ENCODE results near the gene DNAI1. TPM values are rescaled to one million over a fixed set of nuclear protein-coding genes. Genes with fewer than 3 reads are reported as not detected.

Gene DNAI1
- total RNA-seq, 1 experiment from 2014 or later = 0.52 TPM

GRCh38 chr9:34492051-34492450 is 33.4 kb downstream of the DNAI1 start:
- Mint-ChIP-seq H3K4me1 (ENCODE audit: low read depth, unreplicated experiment) (no peaks in the 10 kb centered on the region), H3K9me3 (ENCODE audit: unreplicated experiment) (no peaks in the 10 kb centered on the region), H3K4me3 (ENCODE audit: unreplicated experiment) (no peak overlapping the region), H3K27me3 (ENCODE audit: insufficient read depth, unreplicated experiment) (no peaks in the 10 kb centered on the region), H3K36me3 (ENCODE audit: insufficient read depth, unreplicated experiment) (no peaks in the 10 kb centered on the region), H3K27ac (ENCODE audit: unreplicated experiment) (no peak overlapping the region)
- Histone ChIP-seq H3K9me3 (no peaks in the 10 kb centered on the region), H3K36me3 (ENCODE audit: control insufficient read depth, insufficient read depth, low read length) (no peaks in the 10 kb centered on the region), H3K27me3 (replicated peaks; ENCODE audit: control insufficient read depth, insufficient read depth, low read length) (no peaks in the 10 kb centered on the region), H3K4me3 (ENCODE audit: low read depth, low read length) (no peak overlapping the region), H3K4me1 (no peaks in the 10 kb centered on the region)
- intact Hi-C loops (cut with micrococcal nuclease; ENCODE audit: unreplicated experiment) = no loop called here
- ChIA-PET CTCF (no interaction called here), POLR2A (no interaction called here)
- BruUV-seq (replicated peaks) = no TSS peak
- TF ChIP-seq, protein P1, sequence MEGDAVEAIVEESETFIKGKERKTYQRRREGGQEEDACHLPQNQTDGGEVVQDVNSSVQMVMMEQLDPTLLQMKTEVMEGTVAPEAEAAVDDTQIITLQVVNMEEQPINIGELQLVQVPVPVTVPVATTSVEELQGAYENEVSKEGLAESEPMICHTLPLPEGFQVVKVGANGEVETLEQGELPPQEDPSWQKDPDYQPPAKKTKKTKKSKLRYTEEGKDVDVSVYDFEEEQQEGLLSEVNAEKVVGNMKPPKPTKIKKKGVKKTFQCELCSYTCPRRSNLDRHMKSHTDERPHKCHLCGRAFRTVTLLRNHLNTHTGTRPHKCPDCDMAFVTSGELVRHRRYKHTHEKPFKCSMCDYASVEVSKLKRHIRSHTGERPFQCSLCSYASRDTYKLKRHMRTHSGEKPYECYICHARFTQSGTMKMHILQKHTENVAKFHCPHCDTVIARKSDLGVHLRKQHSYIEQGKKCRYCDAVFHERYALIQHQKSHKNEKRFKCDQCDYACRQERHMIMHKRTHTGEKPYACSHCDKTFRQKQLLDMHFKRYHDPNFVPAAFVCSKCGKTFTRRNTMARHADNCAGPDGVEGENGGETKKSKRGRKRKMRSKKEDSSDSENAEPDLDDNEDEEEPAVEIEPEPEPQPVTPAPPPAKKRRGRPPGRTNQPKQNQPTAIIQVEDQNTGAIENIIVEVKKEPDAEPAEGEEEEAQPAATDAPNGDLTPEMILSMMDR (IDR thresholded peaks at IDR 0.05; ENCODE audit: insufficient read depth in 1 of 2, low read depth in 1 of 2, low read length in 1 of 2, severe bottlenecking in 1 of 2, unreplicated experiment in 1 of 2) = no peak
- DNase-seq = no peak

DNA sequence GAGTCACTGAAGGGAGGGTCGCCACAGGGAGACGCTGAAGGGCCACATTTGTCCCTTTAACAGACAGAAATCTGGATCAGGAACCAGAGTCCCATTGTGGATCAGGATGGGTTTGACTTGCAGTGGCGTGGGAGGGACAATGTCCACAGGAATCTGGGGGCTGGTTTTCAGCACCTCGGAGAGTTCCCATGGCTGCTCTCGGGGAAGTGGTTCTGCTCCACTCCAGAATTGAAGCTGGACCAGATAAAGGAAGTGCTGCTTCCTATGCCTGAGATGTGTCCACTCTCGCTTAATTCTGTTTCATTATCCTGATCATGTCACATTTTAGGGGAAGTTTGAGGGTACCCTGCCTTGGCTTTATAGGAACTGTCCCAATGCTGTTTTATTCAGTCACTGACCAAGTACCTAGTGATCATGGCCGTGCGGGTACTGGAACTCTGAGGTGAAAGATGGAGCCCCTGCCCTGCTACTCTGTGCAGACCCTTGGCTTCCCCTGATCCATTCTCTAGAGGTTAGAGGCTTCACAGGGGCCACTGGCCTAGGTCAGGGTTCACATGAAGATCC is 35.4 kb downstream of the DNAI1 start:
- no TSS peak for BruUV-seq (replicated peaks)
- H3K4me3 Mint-ChIP-seq (ENCODE audit: unreplicated experiment) = no peak overlapping the region
- TF ChIP-seq, protein P1 (IDR thresholded peaks at IDR 0.05; ENCODE audit: insufficient read depth in 1 of 2, low read depth in 1 of 2, low read length in 1 of 2, severe bottlenecking in 1 of 2, unreplicated experiment in 1 of 2) = no peak
- no peaks in the 10 kb centered on the region for H3K9me3 Mint-ChIP-seq (ENCODE audit: unreplicated experiment)
- H3K27me3 Mint-ChIP-seq (ENCODE audit: insufficient read depth, unreplicated experiment) = no peaks in the 10 kb centered on the region
- peak; percentile 62 to 77 for DNase-seq
- no peak overlapping the region for H3K27ac Mint-ChIP-seq (ENCODE audit: unreplicated experiment)
- intact Hi-C loops (cut with micrococcal nuclease; ENCODE audit: unreplicated experiment) = no loop called here
- H3K4me1 Mint-ChIP-seq (ENCODE audit: low read depth, unreplicated experiment) = no peaks in the 10 kb centered on the region
- ChIA-PET POLR2A (no interaction called here), CTCF (interaction anchor here (1.1 kb wide), 1 partner anchor 90 kb away, joined by 6 read pairs; no protein-coding TSS in a partner anchor)
- no peaks in the 10 kb centered on the region for H3K27me3 ChIP-seq (replicated peaks; ENCODE audit: control insufficient read depth, insufficient read depth, low read length)
- no peaks in the 10 kb centered on the region for H3K36me3 ChIP-seq (ENCODE audit: control insufficient read depth, insufficient read depth, low read length)
- no peak overlapping the region for H3K4me3 ChIP-seq (ENCODE audit: low read depth, low read length)
- H3K4me1 ChIP-seq = no peaks in the 10 kb centered on the region
- no peaks in the 10 kb centered on the region for H3K9me3 ChIP-seq
- no peaks in the 10 kb centered on the region for H3K36me3 Mint-ChIP-seq (ENCODE audit: insufficient read depth, unreplicated experiment)

GRCh38 chr9:34496149-34496712 is 37.6 kb downstream of the DNAI1 start:
- no peak overlapping the region for H3K27ac Mint-ChIP-seq (ENCODE audit: unreplicated experiment)
- ChIA-PET CTCF (interaction anchor here (1.3 kb wide), 2 partner anchors 93 to 95 kb away, joined by 3 read pairs; no protein-coding TSS in a partner anchor), POLR2A (no interaction called here)
- DNase-seq = no peak
- H3K9me3 ChIP-seq = no peaks in the 10 kb centered on the region
- no peaks in the 10 kb centered on the region for H3K4me1 ChIP-seq
- H3K4me3 Mint-ChIP-seq (ENCODE audit: unreplicated experiment) = no peak overlapping the region
- H3K4me3 ChIP-seq (ENCODE audit: low read depth, low read length) = no peak overlapping the region
- H3K9me3 Mint-ChIP-seq (ENCODE audit: unreplicated experiment) = no peaks in the 10 kb centered on the region
- H3K36me3 ChIP-seq (ENCODE audit: control insufficient read depth, insufficient read depth, low read length) = no peaks in the 10 kb centered on the region
- intact Hi-C loops (cut with micrococcal nuclease; ENCODE audit: unreplicated experiment) = no loop called here
- no TSS peak for BruUV-seq (replicated peaks)
- TF ChIP-seq, protein P1 (IDR thresholded peaks at IDR 0.05; ENCODE audit: insufficient read depth in 1 of 2, low read depth in 1 of 2, low read length in 1 of 2, severe bottlenecking in 1 of 2, unreplicated experiment in 1 of 2) = no peak
- H3K4me1 Mint-ChIP-seq (ENCODE audit: low read depth, unreplicated experiment) = no peaks in the 10 kb centered on the region
- H3K27me3 Mint-ChIP-seq (ENCODE audit: insufficient read depth, unreplicated experiment) = peaks cover 7% of the 10 kb centered on the region
- no peaks in the 10 kb centered on the region for H3K27me3 ChIP-seq (replicated peaks; ENCODE audit: control insufficient read depth, insufficient read depth, low read length)
- no peaks in the 10 kb centered on the region for H3K36me3 Mint-ChIP-seq (ENCODE audit: insufficient read depth, unreplicated experiment)

All from Caco-2 (cell line).